GM18505 (cell line): ENCODE results near the gene FGF5.
"Not testable (repeated sequence)": the region's sequence is repeated elsewhere in the genome, so short reads cannot be mapped to it uniquely, and the experiment has no call there.

ENCODE experiments used
- ATAC-seq: cut with Tn5 transposase; IDR thresholded peaks from one replicate; pipeline ENCODE4 v1.9.1; 2021; ENCODE audit not compliant: unreplicated experiment
- POLR2A ChIP-seq: IDR thresholded peaks from 4 replicates; pipeline ENCODE4 v1.6.1; 2011; ENCODE audit warnings: borderline replicate concordance; ENCODE audit not compliant: insufficient read depth, insufficient read length; ENCODE audit errors: extremely low read depth

Gene FGF5

DNA sequence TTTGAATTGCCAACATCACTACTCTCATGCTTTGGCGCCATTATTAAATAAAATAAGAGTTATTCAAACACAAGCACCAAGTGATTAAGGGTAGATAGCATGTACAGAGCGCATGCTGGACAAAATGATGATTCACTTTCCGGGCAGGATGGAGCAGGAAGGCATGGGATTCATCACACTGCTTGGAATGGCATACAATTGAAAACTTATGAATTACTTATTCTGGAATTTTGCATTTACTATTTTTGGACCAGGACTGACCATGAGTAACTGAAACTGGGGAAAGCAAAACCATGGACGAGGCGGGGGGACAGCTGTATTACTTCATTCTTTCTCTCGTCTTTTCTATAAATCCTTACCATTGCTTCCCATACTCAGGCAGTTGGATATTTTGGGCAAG lies 28.5 kb upstream of the FGF5 start:
- no peak for TF ChIP-seq POLR2A
- ATAC-seq = no peak

DNA sequence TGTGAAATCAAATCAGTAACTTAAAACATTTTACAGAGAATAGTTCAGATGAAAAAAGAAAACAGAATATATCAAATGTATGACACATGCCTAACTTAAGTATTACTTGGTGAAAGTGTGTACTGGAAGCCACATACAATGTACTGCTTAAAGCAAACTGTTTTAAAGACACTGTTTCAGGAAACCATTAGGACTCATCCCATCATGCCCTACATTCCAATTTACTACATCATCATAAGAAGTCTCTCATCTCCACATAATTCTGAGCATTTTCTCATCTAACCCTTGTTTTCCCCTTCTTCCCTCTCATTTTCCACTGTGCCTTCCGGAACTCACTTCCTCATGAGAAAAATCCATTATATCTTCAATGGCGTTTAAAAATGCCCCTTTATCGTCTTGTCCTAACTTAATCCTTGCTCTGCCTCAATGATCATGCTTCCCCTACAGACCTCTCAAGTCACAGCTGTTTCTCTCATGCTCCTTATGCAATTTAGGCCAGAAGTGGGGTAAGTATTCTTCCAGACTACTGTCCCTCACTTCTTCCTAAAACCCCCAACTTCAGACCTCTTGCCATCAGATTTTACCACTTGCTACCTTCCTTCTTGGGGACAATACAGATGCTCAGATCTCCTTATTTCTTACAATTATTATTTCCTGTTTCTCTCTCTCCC lies 26.8 kb upstream of the FGF5 start:
- TF ChIP-seq POLR2A = no peak

DNA sequence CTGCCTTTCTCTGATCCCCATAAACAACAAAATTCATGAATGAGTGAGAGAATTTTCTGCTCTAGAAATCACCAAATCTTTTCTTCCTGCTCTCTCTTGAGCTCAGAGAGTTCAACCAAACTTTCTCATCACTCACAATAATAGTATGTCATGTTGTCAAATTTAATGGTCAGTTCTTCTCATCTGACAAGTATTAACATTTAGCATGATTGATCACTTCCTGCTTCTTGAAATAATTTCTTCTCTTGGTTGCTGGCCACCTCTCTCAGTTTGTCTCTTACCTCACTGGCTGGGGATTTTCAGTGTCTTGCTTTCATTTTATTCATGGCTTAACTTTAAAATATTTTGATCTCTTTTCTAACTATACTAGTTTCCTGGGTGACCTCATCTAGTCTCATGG lies 25.5 kb upstream of the FGF5 start:
- TF ChIP-seq POLR2A = no peak
- ATAC-seq = no peak

More for the DNA sequence above, 26.8 kb upstream of the FGF5 start:
- ATAC-seq = no peak

DNA sequence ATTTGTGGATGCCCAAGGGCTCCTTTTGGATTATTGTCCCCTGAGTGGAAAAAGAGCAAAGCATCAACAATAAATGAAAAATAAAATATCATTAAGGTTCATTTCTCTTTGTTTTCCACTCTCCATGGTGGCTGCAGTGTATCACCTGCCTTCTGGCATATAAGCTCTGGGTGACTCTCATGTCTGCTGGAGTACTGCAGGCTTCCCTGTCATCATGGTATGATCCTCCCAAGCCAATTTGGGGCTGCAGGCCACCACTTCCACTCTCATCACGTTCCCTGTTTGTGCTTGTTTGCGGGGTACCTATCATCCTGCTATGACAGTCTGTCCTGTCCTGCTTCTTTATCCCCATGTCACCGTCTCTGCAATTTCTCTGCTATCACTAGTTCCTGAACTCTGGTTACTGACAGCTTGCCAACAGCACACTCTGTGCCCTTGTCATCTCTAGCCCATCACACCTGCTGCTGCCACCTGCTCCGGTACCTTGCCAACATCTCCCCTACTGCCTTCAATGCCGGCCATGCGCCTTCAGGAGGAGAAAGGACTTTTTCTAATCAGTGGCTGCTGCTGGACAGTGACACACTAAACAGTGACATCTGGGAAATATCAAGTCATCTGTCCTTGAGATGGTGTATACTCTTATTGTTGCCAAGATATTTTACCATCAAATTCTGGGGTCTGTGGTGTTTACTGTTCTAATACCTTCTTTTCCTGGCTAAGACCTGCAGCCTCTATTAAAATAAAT lies 23.0 kb upstream of the FGF5 start:
- TF ChIP-seq POLR2A = no peak
- ATAC-seq = no peak

DNA sequence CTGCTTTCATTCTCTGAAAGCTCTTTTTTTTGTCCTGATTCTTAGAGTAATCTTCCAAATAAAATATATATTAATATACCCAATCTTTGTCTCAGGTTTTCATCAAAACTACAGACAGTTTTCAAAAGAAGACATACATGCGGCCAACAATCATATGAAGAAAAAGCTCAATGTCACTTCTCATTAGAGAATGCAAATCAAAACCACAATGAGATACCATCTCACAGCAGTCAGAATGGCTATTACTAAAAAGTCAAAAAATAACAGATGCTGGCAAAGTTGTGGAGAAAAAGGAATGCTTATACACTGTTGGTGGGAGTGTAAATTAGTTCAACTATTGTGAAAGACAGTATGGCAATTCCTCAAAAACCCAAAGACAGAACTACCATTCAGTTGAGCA lies 19.0 kb upstream of the FGF5 start:
- ATAC-seq = not testable (repeated sequence)

DNA sequence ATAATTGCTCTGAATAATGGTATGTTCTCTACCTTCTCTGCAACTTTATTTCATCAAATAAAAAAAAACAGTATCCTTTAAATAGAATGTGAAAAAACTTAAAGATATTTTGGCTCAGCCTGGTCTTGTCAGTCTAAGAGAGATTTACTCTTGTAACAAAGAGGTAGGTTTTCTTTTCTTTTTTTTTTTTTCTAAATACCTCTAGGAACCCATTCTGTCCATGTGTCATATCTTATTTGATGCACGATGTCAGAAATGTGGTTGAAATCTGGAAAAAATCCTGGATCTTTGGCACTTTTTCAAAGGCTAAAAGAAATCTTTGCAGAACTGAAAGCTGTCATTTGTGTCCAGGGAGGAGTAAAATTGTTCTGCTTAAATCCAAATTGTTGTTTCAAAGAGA lies 17.3 kb upstream of the FGF5 start:
- ATAC-seq = no peak
- no peak for TF ChIP-seq POLR2A

DNA sequence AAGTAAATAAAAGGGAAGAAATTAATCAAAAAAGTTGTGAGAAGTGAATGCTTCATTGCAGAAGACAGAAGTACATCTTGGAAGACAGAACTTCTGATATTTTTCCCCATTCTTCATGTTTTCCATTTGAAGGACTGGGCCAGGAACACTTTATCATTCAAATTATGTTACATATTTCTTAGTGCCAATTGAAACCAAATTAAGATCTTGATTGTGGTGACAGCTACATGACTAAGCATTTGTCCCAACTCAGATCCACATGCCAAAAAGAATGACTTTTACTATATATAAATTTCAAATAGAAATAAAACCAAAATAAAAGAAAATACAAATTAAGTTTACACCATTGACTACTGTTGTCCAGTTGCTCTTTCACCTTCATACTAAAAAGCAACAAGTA lies 14.0 kb upstream of the FGF5 start:
- no peak for ATAC-seq
- TF ChIP-seq POLR2A = no peak

DNA sequence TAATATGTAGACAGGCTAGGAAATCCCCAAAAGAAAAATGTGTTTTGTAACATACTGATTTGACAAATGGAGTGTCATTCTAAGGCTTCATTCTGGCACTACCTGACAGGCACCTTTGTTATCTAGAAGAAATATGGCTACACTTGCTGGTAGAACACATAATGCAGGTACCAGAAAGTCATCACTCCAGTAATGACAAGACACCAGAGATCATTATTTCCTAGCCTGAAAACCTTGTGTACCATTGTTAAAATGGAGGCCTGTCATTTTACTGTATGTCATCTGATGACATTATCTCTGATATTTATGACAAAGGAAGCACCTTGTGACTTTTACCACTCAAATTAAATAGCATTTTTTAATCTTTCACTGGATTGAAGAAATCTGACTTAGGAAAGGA lies 13.5 kb upstream of the FGF5 start:
- no peak for ATAC-seq
- no peak for TF ChIP-seq POLR2A

DNA sequence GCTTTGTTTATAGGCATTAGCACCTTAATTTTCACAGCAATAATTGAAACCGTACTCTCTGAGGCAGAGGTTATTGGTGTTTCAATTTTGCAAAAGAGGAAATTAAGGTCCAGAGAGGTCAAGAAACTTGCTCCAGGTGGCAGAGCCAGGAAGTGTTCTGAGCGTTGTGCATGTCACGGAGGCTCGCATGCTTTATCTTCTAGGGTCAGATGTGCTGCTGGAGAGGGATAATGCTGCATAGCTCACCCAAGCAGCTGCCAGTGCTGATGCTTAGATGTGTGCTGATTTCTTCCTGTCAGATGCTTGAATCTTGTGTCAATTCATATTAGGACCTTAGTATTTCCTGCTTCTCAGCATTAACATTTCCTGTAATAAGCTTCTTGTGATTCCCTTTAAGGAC lies 13.0 kb upstream of the FGF5 start:
- no peak for ATAC-seq
- no peak for TF ChIP-seq POLR2A

DNA sequence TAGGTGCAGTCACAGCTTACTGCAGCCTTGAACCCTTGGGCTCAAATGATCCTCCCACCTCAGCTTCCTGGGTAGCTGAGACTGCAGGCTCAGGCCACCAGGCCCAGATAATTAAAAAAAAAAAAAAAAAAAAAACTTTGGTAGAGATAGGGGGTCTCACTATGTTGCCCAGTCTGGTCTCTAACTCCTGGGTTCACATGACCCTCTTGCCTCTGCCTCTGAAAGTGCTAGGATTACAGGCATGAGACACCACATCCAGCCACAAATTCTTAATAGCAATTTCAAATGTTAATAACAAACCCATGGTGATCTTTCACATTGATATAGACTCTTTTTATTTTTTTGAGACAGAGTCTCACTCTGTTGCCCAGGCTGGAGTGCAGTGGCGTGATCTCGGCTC lies 12.3 kb upstream of the FGF5 start:
- no peak for ATAC-seq
- no peak for TF ChIP-seq POLR2A

DNA sequence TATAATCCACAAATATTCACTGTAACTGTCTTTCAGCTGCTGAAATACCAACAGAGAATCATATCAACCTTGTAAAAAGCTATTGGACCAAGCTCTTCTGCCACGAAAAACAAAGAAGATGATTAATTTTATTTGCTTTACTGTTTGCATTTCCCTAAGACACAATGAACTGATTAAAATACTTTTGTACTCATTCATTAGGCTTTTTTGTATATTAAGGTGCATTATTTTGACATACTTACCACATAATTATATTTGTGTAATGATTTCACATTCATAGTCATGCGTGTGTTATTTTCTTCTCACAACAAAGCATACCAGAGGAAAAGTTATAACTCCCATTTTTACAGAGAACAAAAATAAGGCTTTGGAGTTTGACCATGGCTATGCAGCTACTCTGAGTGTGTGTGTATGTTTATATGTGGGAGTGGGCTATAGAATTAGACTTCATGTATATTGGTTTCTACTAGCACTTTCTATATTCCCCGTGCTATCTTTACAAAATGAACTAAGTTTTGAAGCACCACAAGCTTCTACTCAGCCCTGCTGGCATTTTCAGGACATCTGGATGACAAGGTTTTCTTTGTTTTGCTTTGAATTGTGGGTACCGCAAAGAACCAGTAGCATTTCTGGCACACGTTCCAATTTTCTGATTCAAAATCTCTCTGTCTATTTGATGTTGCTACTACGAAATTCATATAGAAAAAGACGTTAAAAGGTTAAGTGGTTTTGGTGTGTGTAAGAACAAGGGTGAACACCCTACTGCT lies 11.0 kb upstream of the FGF5 start:
- no peak for ATAC-seq
- no peak for TF ChIP-seq POLR2A

DNA sequence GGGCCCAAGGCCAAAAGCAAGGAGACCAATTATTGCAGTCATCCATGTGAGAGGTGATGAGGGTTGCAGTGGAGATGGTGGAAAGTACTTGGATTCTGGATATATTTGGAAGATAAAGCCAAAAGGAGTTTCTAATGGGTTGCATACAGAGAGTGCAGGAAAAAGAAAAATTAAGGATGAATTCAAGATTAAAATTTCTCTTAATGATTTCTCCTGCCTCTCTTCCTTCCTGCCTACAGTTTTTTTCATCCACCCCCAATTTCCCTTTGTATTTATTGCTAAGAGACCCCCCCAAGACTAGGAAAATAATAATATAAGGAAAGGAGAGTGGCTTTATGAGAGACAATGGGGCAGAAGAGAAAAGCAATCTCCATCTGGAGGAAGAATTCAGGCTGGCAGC lies 8.6 kb upstream of the FGF5 start:
- ATAC-seq = no peak
- no peak for TF ChIP-seq POLR2A

DNA sequence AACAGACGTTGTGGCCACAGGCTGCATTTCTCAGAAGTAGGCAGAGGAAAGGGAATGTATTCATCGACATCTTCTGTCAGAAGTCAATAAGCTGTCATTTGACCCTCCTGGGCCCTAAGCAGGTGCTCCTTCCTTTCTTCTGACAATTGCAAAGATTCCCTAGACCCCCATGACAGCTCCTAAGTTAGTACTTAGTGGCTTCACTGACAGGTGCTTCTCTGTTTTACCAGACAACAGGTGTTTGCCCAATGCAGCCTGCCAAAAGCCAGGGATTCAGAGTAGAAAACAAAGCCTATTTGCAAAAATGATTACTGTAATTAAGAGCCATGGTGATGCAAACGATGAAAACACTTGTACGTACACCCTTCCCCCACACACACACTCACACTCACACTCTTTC lies 7.5 kb upstream of the FGF5 start:
- no peak for TF ChIP-seq POLR2A
- no peak for ATAC-seq

DNA sequence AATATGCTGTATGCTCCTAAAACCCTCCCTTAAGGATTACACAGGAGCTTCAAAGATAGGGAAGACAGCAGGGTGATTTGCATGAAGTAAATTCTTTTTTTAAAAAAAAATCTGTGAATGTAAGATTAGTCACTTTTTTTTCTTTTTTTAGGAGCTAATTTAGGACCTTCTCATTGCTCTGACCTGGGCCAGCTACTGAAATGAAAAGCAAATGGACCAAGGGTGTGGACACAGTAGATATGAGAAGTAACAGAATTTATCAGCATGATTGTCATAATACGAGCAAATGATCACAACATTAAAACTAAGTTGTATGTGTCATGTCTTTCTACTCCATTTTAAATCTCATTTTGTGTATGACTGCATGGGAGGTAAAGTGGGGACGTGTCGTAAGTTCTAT lies 6.6 kb upstream of the FGF5 start:
- no peak for TF ChIP-seq POLR2A
- no peak for ATAC-seq

DNA sequence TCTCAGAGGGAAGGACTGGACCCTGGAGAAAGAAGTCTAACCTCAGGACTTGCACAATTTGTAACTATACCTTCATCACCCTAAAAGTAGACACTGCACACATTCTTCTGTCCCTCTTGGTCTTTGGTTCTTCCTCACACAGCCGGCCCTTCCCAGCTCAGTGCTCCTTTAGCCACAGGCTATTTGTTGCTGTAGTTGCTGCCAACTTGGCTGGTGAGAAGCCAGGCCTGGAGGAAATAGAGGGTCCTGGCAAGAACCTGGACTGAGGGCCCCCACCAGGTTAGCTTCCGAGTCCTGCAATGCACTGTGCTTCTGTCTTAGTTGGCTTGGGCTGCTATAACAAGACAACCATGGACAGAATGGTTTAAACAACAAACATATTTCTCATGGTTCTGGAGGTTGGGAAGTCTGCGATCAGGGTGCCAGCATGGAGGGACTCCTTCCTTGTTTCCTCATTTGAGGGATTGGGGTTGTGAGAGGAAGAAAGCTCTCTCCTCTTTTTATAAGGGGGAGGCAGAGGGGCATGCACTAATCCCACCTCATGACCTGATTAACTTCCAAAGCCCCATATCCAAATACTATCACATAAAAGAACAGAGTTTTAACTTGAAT lies 4.4 kb upstream of the FGF5 start:
- ATAC-seq = no peak
- TF ChIP-seq POLR2A = no peak
